Smooth muscle cell (in vitro differentiated cells): ENCODE data around the gene IPCEF1. TPM values are rescaled to one million over a fixed set of nuclear protein-coding genes. Genes with fewer than 3 reads are reported as not detected.

Experiments
- DNase-seq: peaks from one replicate; lab custom pipeline; 2025; ENCODE audit not compliant: unreplicated experiment; lab: John Stamatoyannopoulos, UW
- H2AFZ ChIP-seq: fragments of 200-600 bp; sonication (generic); 2 replicates; pipeline ENCODE4 v1.6.0; 2016; ENCODE audit warnings: antibody characterized with exemption, low read depth, mild to moderate bottlenecking
- H3F3A ChIP-seq: fragments of 200-600 bp; sonication (generic); 2 replicates; pipeline ENCODE4 v1.6.0; 2017; ENCODE audit warnings: antibody characterized with exemption, low read depth
- H3K27ac ChIP-seq: fragments of 200-600 bp; sonication (generic); 2 replicates; pipeline ENCODE4 v1.5.1; 2016; ENCODE audit warnings: low read depth, mild to moderate bottlenecking
- H3K27me3 ChIP-seq: fragments of 200-600 bp; sonication (generic); 2 replicates; pipeline ENCODE4 v1.6.1; 2016; ENCODE audit warnings: low read depth, mild to moderate bottlenecking
- H3K36me3 ChIP-seq: fragments of 200-600 bp; sonication (generic); 2 replicates; pipeline ENCODE4 v1.5.1; 2016; ENCODE audit warnings: low read depth
- H3K4me1 ChIP-seq: fragments of 200-600 bp; sonication (generic); 2 replicates; pipeline ENCODE4 v1.5.1; 2016; ENCODE audit warnings: low read depth
- H3K4me2 ChIP-seq: fragments of 200-600 bp; sonication (generic); 2 replicates; pipeline ENCODE4 v1.6.0; 2016; ENCODE audit warnings: mild to moderate bottlenecking
- H3K4me3 ChIP-seq: fragments of 200-600 bp; sonication (generic); 2 replicates; pipeline ENCODE4 v1.5.1; 2016; ENCODE audit warnings: mild to moderate bottlenecking
- H3K79me2 ChIP-seq: fragments of 200-600 bp; sonication (generic); 2 replicates; pipeline ENCODE4 v1.6.0; 2016; ENCODE audit warnings: low read depth, mild to moderate bottlenecking
- H3K9ac ChIP-seq: fragments of 200-600 bp; sonication (generic); 2 replicates; pipeline ENCODE4 v1.6.0; 2016; ENCODE audit warnings: low read depth
- H3K9me3 ChIP-seq: fragments of 200-600 bp; sonication (generic); replicated peaks from 2 replicates; pipeline ENCODE4 v1.5.1; 2016; ENCODE audit warnings: low read depth
- H4K20me1 ChIP-seq: fragments of 200-600 bp; sonication (generic); 2 replicates; pipeline ENCODE4 v1.6.0; 2016; ENCODE audit warnings: low read depth
- CTCF ChIP-seq: fragments of 200-600 bp; sonication (generic); IDR thresholded peaks from 2 replicates; pipeline ENCODE4 v1.5.1; 2017; ENCODE audit warnings: borderline replicate concordance, mild to moderate bottlenecking, antibody characterized with exemption; ENCODE audit not compliant: insufficient read depth, poor library complexity, severe bottlenecking
- WGBS: methylation state at CpG from one replicate; pipeline ENCODE4 v1.1.7; 2016; ENCODE audit warnings: low lambda C conversion rate; 5-methylcytosine and 5-hydroxymethylcytosine counted together
- polyA plus RNA-seq: library from polyadenylated mRNA; unstranded; fragments of >200 nt; fragmentation: Nextera tagmentation; extraction: Ambion mirVana; gene quantifications from 2 replicates; pipeline ENCODE4 v1.2.1, GENCODE V29; 2016
- total RNA-seq: library from RNA; depleted of rRNA; stranded (reverse); fragments of >200 nt; gene quantifications from 2 replicates; pipeline ENCODE4 v1.2.3, GENCODE V29; 2014

The IPCEF1 gene
- total and polyA plus RNA-seq, 2 experiments from 2014 or later = 0.04 TPM; not detected in 1

GRCh38 chr6:154122195-154122925, 234.2 kb downstream of the IPCEF1 start:
- H4K20me1 ChIP-seq = no peaks in the 10 kb centered on the region
- no peaks in the 10 kb centered on the region for H3K79me2 ChIP-seq
- H3F3A ChIP-seq = no peaks in the 10 kb centered on the region
- 84% methylated on average over 2 of the region's 2 CpGs for WGBS
- H3K4me1 ChIP-seq = peaks cover 12% of the 10 kb centered on the region
- no peaks in the 10 kb centered on the region for H3K9me3 ChIP-seq
- H3K36me3 ChIP-seq = no peaks in the 10 kb centered on the region
- TF ChIP-seq CTCF = no peak
- H3K9ac ChIP-seq = no peak overlapping the region
- no peak for DNase-seq
- H2AFZ ChIP-seq = peak overlapping the region; percentile 76
- H3K4me2 ChIP-seq = peak overlapping the region; percentile 74
- no peak overlapping the region for H3K4me3 ChIP-seq
- peak overlapping the region; percentile 42 for H3K27ac ChIP-seq
- H3K27me3 ChIP-seq = no peaks in the 10 kb centered on the region

GRCh38 chr6:154117485-154117884, 239.1 kb downstream of the IPCEF1 start:
- Histone ChIP-seq H3K79me2 (no peaks in the 10 kb centered on the region), H3K27me3 (no peaks in the 10 kb centered on the region), H3F3A (no peaks in the 10 kb centered on the region), H4K20me1 (no peaks in the 10 kb centered on the region), H3K4me3 (no peak overlapping the region), H2AFZ (no peak overlapping the region), H3K4me1 (peaks cover under 1% of the 10 kb centered on the region), H3K27ac (no peak overlapping the region), H3K36me3 (no peaks in the 10 kb centered on the region), H3K9ac (no peak overlapping the region), H3K4me2 (no peak overlapping the region), H3K9me3 (no peaks in the 10 kb centered on the region)
- DNase-seq = no peak
- WGBS = 91% methylated on average over 4 of the region's 4 CpGs
- no peak for TF ChIP-seq CTCF

- H4K20me1 ChIP-seq = no peaks in the 10 kb centered on the region
- no peak overlapping the region for H2AFZ ChIP-seq
- H3K79me2 ChIP-seq = no peaks in the 10 kb centered on the region
- no peaks in the 10 kb centered on the region for H3K4me1 ChIP-seq
- no peak for DNase-seq
- WGBS = 92% methylated on average over 3 of the region's 3 CpGs
- no peaks in the 10 kb centered on the region for H3K9me3 ChIP-seq
- H3K27me3 ChIP-seq = no peaks in the 10 kb centered on the region
- H3K4me2 ChIP-seq = no peak overlapping the region
- no peak overlapping the region for H3K4me3 ChIP-seq
- H3K27ac ChIP-seq = no peak overlapping the region
- no peaks in the 10 kb centered on the region for H3F3A ChIP-seq
- no peak for TF ChIP-seq CTCF
- no peaks in the 10 kb centered on the region for H3K36me3 ChIP-seq
- H3K9ac ChIP-seq = no peak overlapping the region
Measured at GRCh38 chr6:154113392-154113791, 243.2 kb downstream of the IPCEF1 start.

DNA sequence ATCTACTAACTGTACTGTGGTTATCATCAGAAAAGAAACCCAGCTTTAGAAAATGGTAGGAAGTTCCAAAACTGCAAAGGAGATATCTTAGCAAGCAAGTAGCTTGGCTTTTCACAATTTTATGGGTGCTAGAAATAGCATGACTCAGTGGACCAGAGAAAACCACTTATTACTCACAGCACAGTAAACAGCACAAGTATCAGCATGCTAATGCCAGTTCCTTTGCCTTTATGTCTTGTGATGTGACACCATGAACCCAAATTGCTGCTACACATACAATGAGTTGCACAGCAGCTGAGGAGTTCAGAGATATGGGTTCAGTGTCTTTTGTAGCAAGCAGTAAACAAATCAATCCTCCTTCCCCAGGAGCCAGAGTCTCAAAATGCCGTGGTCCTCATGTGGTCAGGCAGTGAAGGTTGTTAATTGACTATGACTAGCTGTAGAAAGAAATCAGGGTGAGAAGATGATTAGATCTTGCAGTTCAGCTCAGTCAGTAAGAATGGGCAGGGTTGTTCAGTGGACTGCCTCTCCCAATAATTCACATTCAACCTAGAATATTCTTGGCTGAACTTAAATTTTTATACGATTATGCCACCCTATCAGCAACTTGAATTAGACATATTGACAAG, 244.3 kb downstream of the IPCEF1 start:
- no peak overlapping the region for H3K4me2 ChIP-seq
- no peaks in the 10 kb centered on the region for H3F3A ChIP-seq
- DNase-seq = no peak
- TF ChIP-seq CTCF = no peak
- H2AFZ ChIP-seq = no peak overlapping the region
- H3K27ac ChIP-seq = peak overlapping the region; percentile 49
- WGBS = 54% methylated on average over 2 of the region's 2 CpGs
- H3K9me3 ChIP-seq = no peaks in the 10 kb centered on the region
- no peaks in the 10 kb centered on the region for H3K27me3 ChIP-seq
- no peak overlapping the region for H3K9ac ChIP-seq
- no peaks in the 10 kb centered on the region for H3K79me2 ChIP-seq
- no peaks in the 10 kb centered on the region for H3K36me3 ChIP-seq
- H3K4me1 ChIP-seq = no peaks in the 10 kb centered on the region
- H3K4me3 ChIP-seq = no peak overlapping the region
- H4K20me1 ChIP-seq = no peaks in the 10 kb centered on the region
